HG03354 (cell line): ENCODE results near the gene PPP5C.
"Not testable (repeated sequence)": the region's sequence is repeated elsewhere in the genome, so short reads cannot be mapped to it uniquely, and the experiment has no call there.

Experiments
- ATAC-seq: cut with Tn5 transposase; IDR thresholded peaks from one replicate; pipeline ENCODE4 v1.9.1; 2021; ENCODE audit warnings: mild to moderate bottlenecking; ENCODE audit not compliant: unreplicated experiment, poor library complexity, severe bottlenecking

Gene PPP5C

DNA sequence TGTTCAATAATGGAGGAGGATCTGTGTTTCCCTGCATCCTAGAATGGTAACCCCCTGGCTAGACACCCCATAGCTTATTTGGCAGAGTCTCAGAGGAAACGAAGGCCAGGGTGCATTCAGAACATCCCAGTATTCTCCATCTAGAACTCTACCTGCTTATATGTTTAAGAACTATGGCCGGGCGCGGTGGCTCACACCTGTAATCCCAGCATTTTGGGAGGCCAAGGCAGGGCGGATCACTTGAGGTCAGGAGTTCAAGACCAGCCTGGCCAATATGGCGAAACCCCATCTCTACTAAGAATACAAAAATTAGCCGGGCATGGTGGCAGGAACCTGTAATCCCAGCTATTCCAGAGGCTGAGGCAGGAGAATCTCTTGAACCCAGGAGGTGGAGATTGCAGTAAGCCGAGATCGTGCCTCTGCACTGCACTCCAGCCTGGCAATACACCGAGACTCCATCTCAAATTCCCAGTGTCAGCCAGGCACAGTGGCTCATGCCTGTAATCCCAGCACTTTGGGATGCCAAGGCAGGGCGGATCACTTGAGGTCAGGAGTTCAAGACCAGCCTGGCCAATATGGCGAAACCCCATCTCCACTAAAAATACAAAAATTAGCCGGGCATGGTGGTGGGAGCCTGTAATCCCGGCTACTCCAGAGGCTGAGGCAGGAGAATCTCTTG lies 51.1 kb downstream of the PPP5C start:
- ATAC-seq: not testable (repeated sequence)

GRCh38 chr19:46402725-46403124 lies 55.8 kb downstream of the PPP5C start:
- ATAC-seq: no peak

DNA sequence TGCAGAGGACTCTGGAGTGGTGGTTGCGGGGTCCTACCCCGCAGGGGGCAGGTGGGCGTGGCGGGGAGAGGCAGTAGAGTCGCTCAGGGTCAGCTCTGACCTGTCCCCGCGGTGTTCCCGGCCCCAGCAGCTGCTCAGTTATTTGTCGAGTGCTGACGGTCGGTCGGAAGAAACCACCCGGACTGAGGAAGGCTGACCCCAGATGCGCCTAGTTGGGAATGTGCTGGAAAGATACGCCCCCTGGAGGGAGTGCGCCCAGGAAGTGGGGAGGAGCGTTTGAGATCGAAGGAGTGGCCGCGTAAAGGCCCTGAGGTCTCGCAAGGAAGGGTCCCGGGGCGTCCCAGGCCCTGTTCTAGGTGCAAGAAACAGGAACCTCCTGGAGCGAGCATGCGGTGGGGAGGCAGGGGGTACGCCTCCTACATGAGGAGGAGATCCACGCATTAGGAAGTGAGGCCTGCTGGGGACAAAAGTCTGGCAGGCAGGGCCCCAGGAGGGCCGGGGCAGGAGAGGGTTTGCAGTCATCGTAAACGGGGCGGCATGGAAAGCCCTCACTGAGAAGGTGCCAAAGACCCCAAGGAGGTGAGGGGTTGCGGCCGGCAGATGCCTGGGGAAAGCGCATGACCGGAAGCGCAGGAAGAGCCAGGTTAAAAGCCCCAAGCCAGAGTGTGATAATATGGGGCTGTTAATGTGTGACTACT lies 57.3 kb downstream of the PPP5C start:
- no peak for ATAC-seq

DNA sequence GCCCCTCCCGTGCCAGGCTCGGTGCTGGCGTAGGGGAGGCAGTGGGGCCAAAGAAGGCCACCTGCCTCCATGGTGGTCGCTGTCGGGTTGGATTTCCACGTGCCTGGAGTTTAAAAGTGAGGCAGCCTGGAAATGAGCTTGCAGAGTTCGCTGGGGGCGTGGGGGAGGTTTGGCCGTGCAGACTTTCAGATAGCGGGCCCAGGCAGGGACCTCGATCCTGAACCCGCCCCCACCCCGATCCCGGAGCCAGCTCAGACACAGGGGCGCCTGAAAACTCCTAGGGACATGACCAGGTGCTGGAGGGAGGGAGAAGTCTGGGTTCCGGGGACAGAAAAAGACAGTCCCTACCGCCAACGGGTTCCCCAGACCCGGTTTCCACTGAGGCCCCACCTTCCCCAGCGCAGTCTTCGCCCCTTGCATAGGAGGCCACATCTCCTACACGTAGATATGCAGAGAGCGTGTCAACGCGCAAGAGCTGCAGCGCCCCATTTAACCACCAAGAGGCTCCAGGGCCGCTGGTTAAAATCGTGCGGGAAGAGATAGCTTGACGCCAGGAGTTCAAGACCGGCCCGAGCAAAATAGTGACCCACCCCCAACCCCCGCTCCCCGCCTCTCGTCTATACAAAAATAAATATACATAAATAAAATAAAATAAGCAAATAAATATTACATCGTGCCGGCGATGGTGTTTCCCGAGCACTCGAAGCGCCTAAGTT lies 58.0 kb downstream of the PPP5C start:
- no peak for ATAC-seq

DNA sequence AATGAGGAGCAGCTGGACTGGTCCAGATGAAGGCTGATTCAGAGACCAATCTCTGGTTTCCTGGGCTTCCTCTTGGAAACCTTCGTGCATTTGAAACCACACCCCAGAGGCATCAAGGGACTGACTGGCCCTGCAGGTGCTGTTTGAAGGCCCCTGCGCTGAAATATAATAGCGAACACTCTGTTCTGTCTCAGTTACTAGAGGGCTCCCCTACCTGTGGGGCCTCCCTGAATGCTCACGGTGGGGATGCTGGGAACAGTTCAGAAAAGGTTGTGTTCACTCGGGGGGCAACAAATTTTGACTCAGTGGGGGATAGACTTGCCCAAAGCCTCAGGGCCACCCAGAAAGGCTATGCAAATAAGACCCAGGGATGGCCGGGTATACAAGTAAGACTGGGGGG lies 60.1 kb downstream of the PPP5C start:
- no peak for ATAC-seq

GRCh38 chr19:46407856-46408663 lies 61.2 kb downstream of the PPP5C start:
- ATAC-seq: no peak

DNA sequence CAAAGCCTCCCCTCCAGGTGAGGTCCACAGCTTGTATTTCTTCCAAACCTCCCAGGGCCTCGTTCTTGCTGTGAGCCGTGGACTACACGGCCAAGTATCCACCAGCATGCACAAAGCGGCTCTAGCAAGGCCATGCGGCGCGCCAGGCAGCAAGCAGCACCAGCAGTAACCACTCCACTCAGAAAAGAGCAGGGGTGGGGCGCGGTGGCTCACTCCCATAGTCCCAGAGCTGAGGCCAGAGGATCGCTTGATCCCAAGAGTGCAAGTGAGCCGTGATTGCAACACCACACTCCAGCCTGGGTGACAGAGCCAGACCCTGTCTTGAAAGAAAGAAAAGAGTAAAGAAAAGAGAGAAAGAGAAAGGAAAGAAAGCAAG lies 61.8 kb downstream of the PPP5C start:
- ATAC-seq: no peak

DNA sequence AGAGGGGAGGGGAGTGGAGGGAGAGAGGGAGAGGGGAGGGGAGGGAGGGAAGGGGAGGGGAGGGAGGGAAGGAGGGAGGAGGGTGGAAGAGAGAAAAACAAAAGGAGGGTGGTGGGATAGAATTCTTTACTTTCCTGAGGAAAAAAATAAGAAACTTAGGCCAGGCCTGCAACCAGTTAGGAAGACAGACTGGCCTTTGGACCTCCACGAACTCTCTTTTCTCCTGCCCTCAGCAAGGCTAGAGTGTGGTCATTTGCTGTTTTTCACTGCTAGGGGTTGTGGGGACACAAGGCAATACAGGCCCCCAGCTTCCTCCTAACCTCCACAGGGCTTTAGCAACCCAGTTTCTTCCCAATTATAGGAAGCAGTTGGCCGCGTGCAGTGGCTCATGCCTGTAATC lies 62.3 kb downstream of the PPP5C start:
- ATAC-seq: no peak

DNA sequence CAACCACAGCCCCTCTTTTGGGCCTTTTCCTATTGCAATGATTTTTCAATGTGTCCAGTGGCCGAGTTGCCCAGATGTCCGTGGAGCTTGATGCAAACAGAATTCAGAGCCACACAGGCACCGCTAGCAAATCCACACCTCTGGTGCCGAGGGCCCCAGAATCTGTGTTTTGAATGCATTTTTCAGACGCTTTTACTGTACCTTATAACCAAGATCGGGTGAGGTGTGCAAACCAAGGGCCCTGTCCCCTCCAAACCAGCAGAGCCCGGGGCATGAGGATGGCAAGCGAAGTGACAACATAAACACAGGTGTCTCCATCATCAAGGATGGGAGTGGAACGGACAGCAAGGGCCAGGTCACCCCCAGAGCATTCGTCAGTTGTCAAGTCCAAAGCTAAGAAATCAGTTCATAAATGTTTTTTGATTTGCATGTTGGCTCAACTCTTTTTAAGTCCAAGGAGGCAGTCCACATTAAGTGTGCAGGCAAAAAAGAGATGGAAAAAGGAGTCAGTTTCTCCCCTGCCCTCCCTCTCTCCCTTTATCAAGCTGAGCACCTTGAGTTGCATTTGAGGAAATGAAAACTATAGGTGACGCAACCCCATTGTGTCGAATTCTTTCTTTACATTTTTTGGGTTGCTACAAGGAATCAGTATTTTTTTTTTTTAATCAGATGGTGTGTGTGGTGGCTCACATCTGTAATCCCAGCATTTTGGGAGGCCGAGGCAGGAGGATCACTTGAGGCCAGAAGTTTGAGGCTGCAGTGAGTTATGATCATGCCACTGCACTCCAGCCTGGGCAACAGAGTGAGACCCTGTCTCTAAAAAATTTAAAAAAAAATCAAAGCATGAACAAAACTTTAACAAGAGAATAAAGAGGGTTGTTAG lies 63.6 kb downstream of the PPP5C start:
- ATAC-seq: no peak

GRCh38 chr19:46411088-46411924 lies 64.4 kb downstream of the PPP5C start:
- no peak for ATAC-seq

- ATAC-seq: no peak
Measured at GRCh38 chr19:46411925-46412649, 65.2 kb downstream of the PPP5C start.

DNA sequence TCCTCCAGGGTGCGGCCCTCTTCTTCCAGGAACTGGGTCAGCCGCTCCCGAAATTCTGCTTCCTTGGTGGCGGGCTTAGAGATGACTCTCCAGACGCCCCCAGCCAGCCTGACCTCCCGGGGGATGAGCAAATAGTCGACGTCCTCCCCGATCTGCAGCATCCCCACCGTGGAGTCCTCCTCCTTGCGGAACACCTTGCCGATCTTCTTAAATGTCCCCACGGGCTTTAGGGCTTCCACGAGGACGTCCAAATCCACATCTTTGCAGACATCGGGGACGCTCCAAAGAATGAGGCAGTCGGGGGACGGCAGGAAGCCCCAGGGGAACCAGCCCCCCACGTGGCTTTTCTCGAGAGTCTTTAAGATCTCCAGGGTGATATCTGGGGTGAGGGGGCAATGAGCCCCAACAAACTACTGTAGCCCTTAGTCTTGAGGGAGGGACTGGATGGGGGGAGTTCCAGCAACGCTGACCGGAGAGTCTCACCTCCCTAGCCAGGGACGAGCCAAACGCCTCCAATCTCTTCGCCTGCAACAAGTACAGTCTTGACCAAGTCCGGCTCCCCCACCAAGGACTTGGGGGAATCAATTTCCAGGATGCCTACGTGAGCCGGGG lies 65.9 kb downstream of the PPP5C start:
- ATAC-seq: no peak

DNA sequence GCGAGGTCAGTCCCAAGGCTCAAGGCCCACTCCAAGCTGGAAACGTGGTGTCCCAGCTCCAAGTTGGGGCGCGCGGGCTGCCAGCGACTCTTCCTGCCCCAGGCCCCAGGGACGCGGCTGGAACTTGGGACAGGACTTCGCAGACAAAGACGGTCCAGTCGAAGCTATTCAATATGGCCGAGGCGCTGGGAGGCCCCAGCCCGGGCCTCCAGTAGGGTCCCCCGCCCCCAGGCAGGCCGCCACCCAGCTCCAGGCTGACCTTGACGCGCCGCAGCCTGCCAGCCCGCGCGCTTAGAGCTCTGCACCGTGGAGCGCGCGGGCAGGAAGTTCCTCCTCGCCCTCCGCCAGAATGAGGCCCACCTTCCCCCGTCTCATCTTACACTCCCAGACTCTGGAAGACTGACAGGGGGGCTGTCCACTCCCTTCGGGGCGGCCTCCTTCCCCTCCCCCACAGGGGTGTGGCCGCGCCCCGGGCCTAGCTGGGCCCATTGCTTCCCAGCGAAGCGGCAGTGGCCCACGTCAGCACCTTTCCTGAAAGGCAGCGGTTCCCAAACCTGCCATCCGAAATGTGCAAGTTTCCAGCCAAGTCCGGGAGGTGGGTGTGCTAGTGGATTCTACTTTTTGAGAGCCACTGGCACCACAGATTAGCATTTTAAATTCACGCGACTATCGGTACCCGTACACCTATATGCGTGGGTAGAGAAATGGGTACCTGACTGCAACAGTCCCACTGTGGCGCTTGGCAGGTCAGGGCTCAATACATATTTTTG lies 66.6 kb downstream of the PPP5C start, which contains the start of gene CCDC8:
TSS of gene CCDC8 (minus strand) at position 303 of the 770 bp plus-strand sequence. CDS start 754 bp downstream, outside the sequence.
- ATAC-seq: no peak

DNA sequence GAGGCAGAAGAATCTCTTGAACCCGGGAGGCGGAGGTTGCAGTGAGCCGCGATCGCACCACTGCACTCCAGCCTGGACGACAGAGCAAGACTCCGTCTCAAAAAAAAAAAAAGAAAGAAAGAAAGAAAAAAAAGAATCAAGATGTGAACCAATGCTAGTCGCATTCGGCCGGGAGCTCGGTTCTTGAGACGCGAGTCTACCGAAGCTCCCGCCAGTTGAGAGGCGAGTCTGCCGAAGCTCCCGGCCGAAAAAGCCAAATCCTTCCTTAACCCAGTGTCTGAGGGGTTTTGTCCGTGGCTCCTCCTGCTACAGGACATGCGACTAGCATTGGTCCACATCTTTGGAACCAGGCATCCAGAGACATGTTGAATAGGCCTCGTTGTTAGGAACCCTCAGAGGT lies 68.0 kb downstream of the PPP5C start:
- ATAC-seq: not testable (repeated sequence)

DNA sequence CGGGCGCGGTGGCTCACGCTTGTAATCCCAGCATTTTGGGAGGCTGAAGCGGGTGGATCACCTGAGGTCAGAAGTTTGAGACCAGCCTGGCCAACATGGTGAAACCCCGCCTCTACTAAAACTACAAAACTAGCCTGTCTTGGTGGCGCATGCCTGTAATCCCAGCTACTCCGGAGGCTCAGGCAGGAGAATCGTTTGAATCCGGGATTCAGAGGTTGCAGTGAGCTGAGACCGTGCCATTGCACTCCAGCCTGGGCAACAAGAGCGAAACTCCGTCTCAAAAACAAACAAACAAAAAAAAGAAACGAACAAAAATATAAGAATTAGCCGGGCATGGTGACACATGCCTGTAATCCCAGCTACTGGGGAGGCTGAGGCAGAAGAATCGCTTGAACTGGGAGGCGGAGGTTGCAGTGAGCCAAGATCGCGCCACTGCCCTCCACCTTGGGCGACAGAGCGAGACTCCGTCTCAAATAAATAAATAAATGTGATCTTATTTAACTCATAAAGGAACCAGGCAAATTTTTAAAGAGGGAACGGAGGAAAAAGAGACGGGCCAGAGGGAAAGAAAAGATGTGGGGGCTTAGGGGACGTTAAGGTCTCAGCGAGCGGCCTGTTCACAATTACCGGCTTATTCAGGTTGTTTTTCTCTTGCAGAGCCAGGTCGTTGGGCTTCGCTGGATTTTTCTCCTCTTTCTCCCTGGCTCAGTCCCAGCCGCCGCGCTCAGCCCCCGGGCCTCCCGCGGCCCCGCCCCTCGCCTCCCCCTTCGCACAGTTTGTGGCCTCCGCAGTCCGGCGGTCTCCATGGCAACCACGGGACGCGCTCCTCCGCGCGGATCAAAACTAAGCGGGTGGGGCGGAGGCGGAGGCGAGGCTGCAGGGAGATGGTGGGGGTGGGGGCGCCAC lies 69.2 kb downstream of the PPP5C start:
- not testable (repeated sequence) for ATAC-seq

GRCh38 chr19:46420056-46420455 lies 73.2 kb downstream of the PPP5C start:
- ATAC-seq: no peak
